Measurements from ENCODE around the gene SMIM36.
"Not testable (repeated sequence)": the region's sequence is repeated elsewhere in the genome, so short reads cannot be mapped to it uniquely, and the experiment has no call there.

SMIM36 gene

DNA sequence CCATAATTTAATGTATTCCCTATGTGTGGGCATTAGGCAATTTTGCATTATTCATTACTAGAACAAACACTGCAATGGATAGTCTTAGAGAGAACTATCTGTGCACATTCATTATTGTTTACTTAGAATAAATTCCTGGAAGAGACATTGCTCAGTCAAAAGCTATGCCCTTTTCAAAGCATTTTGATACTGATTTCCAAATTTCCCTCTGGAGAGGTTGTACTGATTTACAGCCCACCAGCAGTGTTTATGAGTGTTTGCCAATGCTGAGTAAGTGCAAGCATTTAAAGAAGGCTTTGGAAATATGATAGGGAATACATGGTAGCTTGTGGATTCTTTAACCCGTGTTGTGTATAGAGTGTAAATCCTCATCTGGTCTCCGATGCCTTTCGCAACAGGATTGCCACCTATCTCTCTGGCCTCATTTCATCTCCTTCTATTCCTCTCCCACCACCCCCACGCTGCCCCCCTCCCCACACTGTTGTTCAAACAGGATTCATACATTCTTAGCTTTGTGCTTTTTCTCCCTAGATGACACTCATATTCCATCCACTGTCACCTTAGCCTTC lies 56.3 kb downstream of the SMIM36 start:
- DNase-seq (ENCODE audit: low read depth in 2 of 2) = no peak

DNA sequence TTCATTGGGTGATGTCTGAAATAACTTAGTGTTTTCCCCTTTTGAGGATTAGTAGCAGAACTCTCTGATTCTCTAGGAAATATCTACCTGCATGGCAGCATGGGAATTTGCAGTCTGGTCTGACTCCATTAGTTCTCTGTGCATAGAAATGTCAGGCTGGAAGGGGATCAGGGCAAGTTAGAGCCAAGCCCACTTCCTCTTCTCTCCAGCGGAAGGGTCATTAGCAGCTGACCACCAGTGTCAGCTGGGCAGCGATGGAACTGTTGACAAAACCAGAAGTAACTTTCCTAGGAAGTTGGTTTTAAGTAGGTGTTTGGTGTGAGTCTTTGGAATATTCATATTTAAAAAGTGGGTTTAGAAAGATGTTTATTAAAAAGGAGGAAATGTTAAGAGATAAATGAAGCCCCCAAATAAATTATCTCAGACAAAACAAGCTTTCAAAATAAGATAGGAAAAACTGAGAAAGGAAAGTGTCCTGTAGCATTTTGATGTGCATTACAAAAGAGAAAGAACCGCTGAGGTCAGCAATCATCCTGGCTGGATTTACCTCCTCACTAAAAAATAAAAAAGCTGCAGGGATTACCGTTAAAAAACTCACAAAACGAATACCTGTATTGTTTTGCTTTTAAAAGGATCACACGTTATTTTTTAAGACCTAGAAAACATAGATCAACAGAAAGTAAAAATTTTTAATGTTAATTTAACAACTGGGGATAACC lies 57.3 kb downstream of the SMIM36 start:
- no peak for DNase-seq (ENCODE audit: low read depth in 2 of 2)

DNA sequence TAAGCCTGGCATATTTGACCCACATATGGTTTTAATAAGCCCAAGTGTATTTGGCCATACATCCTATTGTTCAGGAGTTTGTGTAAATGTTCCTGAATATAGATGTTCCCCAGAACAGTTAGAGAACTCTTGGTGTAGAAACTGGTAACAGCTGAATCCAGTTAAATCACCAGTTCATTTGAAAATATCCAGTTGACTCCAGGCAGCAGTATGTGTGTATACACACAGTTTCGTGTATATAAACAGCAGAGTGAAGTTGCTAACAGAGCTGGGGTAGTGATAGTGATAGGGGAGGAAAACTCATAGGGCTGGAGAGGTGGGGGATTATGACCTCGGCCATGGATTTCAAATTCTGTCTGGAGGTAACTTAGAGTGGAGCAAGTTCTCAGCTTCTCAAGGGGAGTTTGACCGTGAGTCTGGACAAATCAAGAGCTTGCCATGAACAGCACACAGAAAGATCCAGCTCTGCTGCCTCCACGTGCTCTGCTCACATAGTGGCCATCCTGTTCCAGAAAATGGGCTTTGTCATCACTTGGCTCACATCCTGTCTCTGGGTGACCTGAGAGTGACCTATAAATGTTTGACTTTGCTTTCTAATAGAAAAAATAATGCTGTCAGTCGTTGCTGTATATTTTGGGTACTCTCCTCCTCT lies 59.0 kb downstream of the SMIM36 start:
- DNase-seq (ENCODE audit: low read depth in 2 of 2) = no peak

DNA sequence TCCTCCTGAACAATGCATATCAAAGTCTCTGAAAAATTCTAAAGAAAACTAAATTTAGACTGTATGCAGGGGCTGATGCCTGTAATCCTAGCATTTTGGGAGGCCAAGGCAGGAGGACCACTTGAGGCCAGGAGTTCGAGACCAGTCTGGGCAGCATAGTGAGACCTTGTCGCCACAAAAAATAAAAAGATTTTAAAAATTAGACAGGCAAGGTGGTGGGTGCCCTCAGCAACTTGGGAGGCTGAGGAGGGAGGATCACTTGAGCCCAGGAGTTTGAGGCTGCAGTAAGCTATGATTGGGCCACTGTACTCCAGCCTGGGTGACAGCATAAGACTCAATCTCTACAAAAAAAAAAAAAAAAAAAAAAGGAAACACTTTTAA lies 59.5 kb downstream of the SMIM36 start:
- no peak for DNase-seq (ENCODE audit: low read depth in 2 of 2)

DNA sequence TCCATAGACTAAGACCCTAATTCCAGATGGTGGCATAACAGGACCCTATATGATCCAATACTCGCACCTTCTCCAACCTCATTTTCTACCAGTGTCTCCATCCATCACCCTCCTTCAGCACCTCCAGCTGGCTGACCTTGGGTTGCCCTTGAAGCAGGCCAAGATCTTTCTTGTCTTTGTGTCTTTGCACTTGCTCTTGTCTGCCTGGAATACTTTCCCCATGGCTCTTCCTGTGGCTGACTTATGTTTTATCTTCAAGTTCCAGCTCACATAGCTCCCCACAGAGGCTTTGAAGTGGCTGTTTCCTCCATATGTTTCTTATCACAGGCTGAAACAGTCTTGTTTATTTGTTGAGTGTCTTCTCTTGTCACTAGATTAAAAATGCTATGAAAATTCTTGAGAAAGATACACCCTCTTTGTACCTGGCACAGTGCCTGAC lies 60.0 kb downstream of the SMIM36 start:
- DNase-seq (ENCODE audit: low read depth in 2 of 2) = no peak

DNA sequence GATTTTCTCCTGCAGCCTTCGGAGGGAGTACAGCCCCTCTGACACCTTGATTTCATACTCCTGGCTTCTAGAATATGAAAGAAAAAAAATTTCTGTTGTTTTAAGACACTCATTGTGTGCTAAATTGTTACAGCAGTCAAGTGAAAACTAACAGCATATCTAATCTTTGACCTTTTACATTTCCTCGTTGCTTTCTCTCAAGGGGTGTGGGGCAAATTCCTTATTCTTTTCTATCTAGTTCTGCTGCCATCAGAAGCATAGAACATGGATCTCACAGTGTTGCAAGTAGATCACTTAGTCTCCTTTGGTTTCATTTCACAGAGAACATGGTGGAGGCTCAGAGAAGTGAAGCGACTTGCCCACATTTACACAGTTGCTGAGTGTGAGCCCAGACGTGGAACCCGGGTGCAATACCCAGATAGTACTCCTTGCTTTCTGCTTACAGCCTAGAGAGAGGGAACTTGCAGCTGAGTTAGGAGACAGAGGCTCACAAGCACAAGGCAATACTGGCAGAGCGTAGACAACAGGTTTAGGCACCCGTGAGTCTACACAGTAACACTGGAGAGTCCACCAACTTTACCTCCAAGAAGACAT lies 60.9 kb downstream of the SMIM36 start:
- no peak for DNase-seq (ENCODE audit: low read depth in 2 of 2)

DNA sequence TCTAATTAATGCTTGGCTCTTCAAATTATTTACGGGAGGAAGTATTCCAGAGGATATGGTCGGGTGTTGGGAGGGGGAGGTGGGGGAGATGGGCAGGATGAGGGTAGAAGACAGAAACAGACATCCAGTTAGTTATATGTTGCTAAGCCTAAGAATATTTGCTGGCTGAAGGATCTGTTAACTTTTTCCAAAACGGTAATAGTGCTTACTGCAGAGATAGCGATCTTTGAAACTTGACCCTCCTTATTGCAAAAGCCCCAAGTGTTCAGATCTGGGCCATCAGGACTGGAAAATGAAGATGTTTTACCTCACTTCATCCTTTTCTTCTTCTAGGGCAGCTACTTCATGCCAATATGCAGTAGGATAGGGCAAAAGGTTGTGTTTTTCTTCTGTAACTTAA lies 62.6 kb downstream of the SMIM36 start:
- DNase-seq (ENCODE audit: low read depth in 2 of 2) = no peak

DNA sequence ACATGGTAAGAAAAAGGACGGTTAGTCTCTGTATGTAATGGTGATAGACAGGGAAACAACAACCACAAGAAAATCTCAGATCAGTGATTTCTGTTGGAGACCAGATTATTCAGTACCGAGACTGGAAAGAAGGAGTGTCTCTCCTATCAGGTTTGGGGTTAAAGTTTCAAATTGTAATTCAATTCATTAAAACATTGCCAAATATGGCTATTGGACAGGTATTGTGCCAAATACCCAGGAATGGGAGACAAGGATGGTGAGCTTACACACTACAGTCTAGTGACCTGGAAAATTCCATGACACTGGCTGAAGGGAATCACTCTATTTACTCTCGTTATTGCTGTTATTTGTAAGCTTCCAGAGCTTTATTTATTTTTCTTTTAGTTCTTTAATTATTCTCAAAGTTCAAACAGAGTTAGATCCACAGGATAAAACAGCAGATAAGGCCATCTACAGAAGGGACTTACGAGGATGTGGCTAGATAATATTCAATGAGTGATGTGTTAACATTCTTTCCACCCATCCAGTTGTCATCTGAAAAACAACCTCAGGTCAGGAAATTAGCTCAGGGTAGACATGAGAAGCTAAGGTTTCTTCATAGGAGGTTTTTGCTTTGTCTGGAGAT lies 64.6 kb downstream of the SMIM36 start:
- no peak for DNase-seq (ENCODE audit: low read depth in 2 of 2)

DNA sequence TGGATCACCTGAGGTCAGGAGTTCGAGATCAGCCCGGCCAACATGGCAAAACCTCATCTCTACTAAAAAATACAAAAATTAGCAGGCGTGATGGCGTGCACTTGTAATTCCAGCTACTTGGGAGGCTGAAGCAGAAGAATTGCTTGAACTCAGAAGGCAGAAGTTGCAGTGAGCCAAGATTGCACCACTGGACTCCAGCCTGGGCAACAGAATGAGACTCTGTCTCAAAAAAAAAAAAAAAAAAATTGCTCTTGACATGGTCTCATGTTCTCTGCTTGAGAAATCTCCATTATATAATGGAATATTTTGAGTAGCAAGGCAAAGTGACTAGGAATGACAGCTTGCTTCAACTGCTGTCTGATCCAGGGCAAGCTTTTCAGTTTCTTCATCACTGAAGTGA lies 65.2 kb downstream of the SMIM36 start:
- DNase-seq (ENCODE audit: low read depth in 2 of 2) = not testable (repeated sequence)

DNA sequence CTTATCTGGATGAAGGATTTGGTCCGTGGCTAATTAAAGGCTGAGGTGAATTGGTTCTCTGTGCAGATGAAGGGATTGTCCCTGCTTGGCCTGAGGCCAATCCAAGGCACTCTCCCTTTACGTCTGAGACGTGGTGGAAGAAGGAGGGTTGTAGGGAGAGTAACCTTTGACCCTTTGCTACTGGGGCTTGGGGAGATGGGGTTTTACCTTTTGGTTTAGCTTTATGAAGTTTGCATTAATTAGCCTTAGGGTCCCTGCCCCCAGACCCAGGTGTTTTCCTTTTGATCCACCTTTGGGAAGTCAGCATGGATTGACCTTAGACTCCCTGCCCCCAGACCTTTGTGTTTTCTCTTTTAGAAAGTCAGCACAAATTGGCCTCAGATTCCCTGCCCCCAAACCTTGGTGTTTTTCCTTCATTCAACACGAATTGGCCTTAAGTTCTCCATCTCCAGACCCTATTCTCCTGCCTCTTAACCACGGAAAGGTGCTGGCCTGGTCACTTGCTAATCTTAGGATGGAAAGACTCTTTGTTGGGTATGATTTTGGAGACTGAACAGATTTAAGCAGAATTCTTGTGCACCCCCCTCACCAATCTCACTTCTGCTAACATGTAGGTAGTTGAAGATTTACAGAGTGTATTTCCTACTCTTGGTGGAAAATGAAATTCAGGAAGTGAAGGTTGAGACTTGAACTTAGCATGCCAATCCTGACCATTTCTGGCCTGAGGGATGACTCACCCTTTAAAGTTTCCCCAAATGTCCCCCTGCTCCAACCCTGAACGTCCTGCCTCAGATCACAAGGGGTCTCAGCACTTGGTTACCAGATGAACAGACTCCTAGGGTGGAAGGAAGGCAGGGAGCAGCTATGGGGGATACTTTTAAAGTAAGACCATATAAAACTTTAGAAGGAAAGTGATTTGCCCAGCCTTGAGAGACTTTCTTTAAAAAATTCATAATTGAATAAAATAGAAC lies 66.5 kb downstream of the SMIM36 start:
- DNase-seq (ENCODE audit: low read depth in 2 of 2) = no peak

DNA sequence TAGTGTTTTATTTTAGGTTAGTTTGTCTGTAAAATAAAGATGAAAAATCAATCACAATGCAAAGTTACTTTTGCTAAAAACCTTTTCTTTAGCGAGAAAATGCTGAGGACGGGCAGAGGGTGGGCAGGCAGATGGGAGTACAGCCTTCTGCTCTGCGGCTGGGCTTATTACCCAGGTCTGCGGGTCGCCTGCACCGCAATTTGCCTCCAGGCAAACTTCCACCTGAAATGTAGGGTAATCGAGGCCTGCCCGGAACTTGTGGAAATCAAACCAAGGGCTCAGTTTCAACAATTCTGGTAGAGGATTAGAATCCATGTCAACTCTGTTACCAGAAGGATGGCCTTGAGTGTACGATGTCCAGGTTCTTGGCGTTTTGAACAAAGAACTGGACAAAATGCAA lies 67.3 kb downstream of the SMIM36 start:
- DNase-seq (ENCODE audit: low read depth in 2 of 2) = no peak

DNA sequence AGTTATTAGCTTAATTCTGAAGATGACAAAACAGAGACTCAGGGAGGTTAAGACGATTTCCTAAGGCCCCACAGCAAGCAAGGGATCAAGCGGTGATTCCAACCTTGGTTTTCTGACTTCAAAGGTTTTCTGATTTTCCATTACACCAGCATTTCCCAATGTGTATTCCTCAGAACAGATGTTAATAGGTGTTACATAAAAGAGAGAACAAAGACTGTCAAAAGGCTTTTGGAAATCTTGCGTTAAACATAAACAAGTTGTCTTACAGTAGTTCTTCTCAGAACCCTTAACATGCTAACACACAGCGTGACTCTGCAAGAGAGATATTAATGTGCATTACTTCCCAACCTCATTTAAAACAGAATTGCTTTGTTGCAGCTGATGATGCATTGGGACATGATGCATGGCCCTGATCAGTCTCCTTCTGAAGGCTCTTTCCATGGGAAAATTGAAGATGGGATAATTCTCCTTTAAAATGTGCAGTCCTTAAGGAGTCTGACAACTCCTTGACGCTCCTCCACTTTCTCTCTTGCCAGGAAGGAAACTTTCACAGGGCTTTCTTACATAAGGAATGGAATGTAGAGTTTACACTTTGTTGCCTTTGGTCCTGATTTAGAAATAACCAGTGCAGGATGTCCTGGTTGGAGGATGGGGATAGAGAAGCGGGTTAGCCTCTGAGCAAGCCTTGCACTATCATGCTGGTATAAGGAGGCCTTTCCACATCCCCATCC lies 68.1 kb downstream of the SMIM36 start:
- no peak for DNase-seq (ENCODE audit: low read depth in 2 of 2)

DNA sequence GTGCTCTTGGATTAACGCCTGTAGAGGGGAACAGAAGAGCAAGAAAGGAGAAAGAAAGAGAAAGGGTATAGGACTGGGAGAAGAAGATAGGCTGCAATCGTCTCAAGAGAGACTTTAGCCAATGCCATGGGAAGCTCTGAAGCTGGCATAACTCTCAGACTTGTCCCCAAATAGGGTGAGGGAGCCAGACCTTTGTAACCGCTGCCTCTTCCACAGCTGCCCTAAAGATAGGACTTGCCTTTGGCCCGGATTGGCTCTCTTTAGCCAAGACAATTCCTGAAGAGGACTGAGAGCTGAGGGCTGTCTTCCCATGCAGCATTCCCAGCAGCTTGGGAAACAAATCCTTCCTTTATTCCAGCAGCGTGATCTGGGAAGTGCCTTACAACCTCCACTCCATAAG lies 68.8 kb downstream of the SMIM36 start:
- no peak for DNase-seq (ENCODE audit: low read depth in 2 of 2)

DNA sequence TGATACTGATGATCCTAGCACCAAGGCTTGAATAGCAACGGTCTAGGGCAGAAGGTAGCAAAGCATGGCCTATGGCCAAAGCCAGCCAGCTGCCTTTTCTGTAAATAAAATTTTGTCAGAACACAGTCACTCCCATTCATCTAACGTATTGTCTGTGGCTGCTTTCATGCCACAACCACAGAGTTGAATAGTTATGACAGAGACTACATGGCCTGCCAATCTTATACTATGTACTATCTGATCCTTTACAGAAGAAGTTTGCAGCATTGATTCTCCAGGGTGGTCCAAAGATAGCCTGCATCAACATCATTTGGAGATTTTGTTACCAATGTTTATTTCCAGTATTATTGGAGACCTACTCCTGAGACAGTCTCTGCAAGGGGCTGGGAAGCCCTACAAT lies 69.7 kb downstream of the SMIM36 start:
- DNase-seq (ENCODE audit: low read depth in 2 of 2) = no peak

DNA sequence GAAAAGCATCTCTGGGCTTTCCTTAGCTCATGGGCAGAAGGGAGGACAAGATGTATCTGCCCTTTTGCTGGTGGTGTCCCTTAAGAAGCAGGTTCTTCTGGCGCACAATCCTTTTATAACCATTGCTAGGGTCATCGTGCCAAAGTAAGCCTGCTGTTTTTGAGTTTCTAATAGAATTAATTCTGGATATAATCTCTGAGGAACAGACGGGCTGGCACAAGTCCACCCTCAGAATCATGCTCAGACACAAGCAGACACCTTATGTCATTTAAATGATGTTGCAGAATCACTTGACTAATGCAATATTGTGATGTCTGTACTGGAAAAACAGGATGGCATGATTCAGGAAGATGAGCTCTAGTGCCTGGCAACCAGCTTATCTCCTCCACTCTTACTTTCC lies 70.9 kb downstream of the SMIM36 start:
- no peak for DNase-seq (ENCODE audit: low read depth in 2 of 2)

DNA sequence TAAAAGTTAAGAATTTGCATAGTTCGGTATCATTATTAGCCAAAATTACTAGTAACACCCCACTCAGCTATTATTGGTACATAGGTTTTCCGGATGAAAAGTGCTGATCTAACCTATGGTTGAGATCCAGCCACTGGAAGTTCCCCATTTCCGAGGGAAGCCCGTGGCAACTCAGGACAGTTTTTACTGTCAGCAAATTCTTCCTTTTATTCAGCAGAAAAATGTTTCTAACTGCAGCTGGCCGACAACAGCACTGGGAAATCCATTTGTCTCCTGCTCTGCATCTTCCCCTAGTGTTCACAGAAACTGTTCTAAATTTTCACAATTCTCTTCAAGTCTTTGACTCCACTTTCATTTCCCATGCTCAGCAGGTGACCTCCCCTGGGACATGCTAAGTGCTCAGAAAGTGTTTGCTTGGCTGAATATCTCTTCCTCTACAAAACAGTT lies 74.1 kb downstream of the SMIM36 start:
- DNase-seq (ENCODE audit: low read depth in 2 of 2) = no peak

DNA sequence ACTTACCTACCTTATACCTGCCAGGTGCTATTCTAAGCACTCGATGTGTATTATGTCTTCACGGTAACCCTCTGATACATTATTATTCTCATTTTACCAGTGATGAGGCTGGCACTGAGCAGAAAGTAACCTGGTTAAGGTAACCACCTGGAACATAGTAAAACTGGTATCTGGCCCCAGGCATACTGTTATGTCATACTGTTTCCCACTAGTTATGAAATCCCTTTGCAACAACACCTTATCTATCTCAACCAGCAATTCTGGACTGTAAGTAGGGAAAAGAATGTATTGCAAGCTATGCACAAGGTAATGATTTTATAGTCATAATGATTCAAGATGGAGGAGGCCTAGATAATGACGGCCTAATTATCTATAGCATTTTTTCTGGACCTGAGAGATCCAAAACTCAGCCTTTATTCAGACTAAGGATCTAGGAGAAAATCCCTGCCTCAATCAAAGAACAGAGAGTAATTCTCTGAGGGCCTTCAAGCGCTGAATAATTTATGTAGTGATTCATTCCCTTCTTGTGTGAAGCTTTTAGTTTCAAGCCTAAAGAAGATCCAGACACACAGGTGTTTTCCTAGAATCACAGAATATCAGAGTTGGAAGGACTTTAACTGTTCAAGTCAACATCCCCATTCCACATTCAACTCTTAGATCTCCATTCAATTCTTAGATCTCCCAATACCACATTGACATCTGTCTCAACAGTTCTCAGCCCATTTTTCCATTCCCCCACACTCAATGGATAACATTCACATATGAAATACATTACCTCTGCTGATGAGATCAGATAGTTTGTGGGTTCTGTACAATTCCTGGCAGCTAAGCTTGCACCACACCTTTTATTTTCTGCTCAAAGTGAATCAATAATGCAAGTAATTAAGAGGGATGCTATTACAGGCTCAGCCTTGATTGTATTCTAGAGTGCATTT lies 74.8 kb downstream of the SMIM36 start:
- no peak for DNase-seq (ENCODE audit: low read depth in 2 of 2)

DNA sequence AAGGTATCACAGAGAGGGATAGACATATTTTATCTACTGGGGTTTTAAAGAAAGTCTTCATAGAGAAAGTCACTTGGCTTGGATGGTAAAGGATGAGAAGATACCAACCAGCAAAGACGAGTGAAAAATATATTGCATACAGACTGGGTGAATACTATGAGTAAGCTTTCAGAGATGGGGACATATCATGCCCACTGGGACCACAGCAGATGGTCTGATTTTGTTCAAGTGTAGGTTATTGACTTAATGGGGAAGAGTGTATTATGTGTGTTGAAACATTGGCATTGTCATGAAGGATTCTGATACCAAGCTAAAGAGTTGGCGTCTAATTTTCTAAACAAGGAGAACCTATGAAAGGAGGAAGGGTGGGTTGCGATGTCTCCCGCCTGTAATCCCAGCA lies 75.8 kb downstream of the SMIM36 start:
- no peak for DNase-seq (ENCODE audit: low read depth in 2 of 2)

DNA sequence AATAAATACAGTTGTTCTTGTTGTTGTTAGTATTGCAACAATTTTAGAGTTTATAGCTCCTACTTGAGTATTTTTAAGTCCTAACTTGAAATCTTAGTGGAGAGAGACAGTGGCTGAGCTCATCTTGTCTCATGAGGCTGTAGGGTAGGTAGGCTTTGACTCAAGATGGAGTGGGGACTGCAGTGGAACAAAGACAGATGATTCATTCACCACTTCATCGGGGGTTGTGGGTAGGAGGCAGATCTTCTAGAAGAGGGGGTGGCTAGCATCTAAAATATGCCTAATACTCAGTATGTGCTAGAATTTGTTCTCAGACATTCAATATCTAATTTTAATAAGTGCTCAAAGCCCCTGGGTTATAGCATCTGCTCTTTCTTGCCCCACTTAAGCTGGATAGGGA lies 76.5 kb downstream of the SMIM36 start:
- no peak for DNase-seq (ENCODE audit: low read depth in 2 of 2)

Measured in stimulated activated CD8-positive, alpha-beta memory T cell treated with anti-CD3 and anti-CD28 coated beads, Interleukin-2, amount 100 ng/mL, for 48 hours (primary cell).